AG10803 (cell line): ENCODE results near the gene FXYD6.
A peak's percentile ranks its signal among the peaks of the same experiment; 100 is the strongest.

ENCODE experiments used
- DNase-seq: peaks from one replicate; pipeline ENCODE4 v3.0.0; 2010; ENCODE audit warnings: low read depth
- H3K4me3 ChIP-seq: 2 replicates; pipeline ENCODE4 v1.5.1; 2011; ENCODE audit warnings: mild to moderate bottlenecking, low read length, control low read depth
- CTCF ChIP-seq: conservative IDR thresholded peaks from 2 replicates; pipeline ENCODE4 v1.5.1; 2011; ENCODE audit warnings: mild to moderate bottlenecking, low read length, control low read depth, inconsistent platforms

FXYD6 gene

GRCh38 chr11:117887431-117888138, 11.1 kb upstream of the FXYD6 start:
- no peak overlapping the region for H3K4me3 ChIP-seq
- no peak for DNase-seq
- TF ChIP-seq CTCF: no peak

GRCh38 chr11:117885777-117886176, 9.3 kb upstream of the FXYD6 start:
- no peak for DNase-seq
- H3K4me3 ChIP-seq: no peak overlapping the region

GRCh38 chr11:117884994-117885393, 8.5 kb upstream of the FXYD6 start:
- no peak overlapping the region for H3K4me3 ChIP-seq
- peak; percentile 11 for DNase-seq
- TF ChIP-seq CTCF: no peak

More at GRCh38 chr11:117885777-117886176, 9.3 kb upstream of the FXYD6 start:
- TF ChIP-seq CTCF: no peak

- no peak for TF ChIP-seq CTCF
- no peak overlapping the region for H3K4me3 ChIP-seq
- DNase-seq: no peak
Measured at GRCh38 chr11:117883063-117883462, 6.6 kb upstream of the FXYD6 start.

- no peak for TF ChIP-seq CTCF
- H3K4me3 ChIP-seq: no peak overlapping the region
- DNase-seq: no peak
Measured at GRCh38 chr11:117882311-117882905, 6.0 kb upstream of the FXYD6 start.

DNA sequence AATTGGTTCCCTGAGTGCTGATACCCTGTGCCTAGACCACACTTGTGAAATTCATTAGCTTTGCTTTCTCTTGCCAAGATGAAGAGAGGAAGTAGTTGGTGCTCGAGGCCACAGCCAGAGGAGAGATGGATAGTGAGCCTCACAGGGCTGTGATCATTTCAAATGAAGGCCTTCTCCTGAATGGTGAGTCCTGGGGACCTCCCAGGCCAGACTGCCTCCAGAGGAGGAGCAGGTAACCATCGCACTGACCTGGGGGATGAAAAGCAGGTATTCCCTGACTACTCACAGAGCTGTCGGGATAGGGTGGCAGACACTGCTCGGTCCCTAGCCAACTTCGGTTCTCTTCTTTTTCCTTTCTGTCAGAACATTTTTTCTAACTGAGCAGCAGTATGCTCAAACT, 4.8 kb upstream of the FXYD6 start:
- TF ChIP-seq CTCF: no peak
- DNase-seq: no peak
- H3K4me3 ChIP-seq: no peak overlapping the region
